Stomach (tissue), 4 donors: ENCODE measurements around the gene SLC10A4.

ENCODE experiments used
- EP300 ChIP-seq: sonication (generic); formaldehyde crosslinking; IDR thresholded peaks from one replicate; pipeline ENCODE4 v1.6.1; 2017; ENCODE audit warnings: antibody characterized with exemption
- POLR2A ChIP-seq, 4 donors: fragments of 450-650 bp; IDR thresholded peaks; one replicate each; pipeline ENCODE4 v1.6.1; 2016; ENCODE audit warnings: antibody characterized with exemption in 4 of 4, control low read depth in 2 of 4, mild to moderate bottlenecking in 1 of 4, moderate library complexity in 1 of 4
- POLR2AphosphoS5 ChIP-seq, 3 donors: sonication (generic); formaldehyde crosslinking; IDR thresholded peaks; one replicate each; pipeline ENCODE4 v1.6.1; 2016; ENCODE audit warnings: antibody characterized with exemption in 3 of 3
- TF ChIP-seq, protein P1 (sequence below), 7 experiments: fragments of 450-650 bp in 4 of 7; fragments of 200-600 bp in 3 of 7; sonication (generic) in 3 of 7; IDR thresholded peaks; one replicate each; pipeline ENCODE4 v1.5.1; 2016 to 2019; ENCODE audit warnings: antibody characterized with exemption in 7 of 7, control low read depth in 2 of 7, mild to moderate bottlenecking in 1 of 7

DNA sequence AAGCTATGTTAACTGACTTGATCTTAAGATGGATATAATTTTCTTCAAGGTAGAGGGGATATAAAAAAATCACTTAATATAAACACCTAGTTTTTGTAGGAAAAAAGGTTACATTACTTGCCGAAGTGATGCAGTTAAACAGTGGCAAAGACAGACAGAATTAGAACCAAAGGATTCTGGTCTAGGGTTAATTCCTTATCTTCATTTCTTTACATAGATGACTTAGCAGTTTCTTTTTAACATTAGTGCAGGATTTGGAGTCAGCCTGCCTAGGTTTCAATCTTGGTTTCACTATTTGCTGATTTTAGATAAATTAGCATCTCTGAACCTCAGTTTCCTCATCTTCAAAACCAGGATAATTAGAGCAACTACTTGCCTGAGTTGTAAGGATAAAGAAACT is 21.2 kb downstream of the SLC10A4 start:
- TF ChIP-seq POLR2AphosphoS5 (IDR thresholded peaks at IDR 0.05) (no peak), POLR2A (IDR thresholded peaks at IDR 0.05) (no peak), EP300 (no peak)
- TF ChIP-seq, protein P1, sequence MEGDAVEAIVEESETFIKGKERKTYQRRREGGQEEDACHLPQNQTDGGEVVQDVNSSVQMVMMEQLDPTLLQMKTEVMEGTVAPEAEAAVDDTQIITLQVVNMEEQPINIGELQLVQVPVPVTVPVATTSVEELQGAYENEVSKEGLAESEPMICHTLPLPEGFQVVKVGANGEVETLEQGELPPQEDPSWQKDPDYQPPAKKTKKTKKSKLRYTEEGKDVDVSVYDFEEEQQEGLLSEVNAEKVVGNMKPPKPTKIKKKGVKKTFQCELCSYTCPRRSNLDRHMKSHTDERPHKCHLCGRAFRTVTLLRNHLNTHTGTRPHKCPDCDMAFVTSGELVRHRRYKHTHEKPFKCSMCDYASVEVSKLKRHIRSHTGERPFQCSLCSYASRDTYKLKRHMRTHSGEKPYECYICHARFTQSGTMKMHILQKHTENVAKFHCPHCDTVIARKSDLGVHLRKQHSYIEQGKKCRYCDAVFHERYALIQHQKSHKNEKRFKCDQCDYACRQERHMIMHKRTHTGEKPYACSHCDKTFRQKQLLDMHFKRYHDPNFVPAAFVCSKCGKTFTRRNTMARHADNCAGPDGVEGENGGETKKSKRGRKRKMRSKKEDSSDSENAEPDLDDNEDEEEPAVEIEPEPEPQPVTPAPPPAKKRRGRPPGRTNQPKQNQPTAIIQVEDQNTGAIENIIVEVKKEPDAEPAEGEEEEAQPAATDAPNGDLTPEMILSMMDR (IDR thresholded peaks at IDR 0.05): no peak
